OCI-LY3 (cell line): ENCODE data around the gene FBXO45.
"Not testable (repeated sequence)": the region's sequence is repeated elsewhere in the genome, so short reads cannot be mapped to it uniquely, and the experiment has no call there.

ENCODE experiments used
- H2AFZ ChIP-seq: fragments of 200-600, 300-600 bp; shearing (Covaris generic); 2 replicates; pipeline ENCODE4 v1.6.0; 2014; ENCODE audit warnings: antibody characterized with exemption, low read depth, low read length
- H3K27ac ChIP-seq: fragments of 200-600, 300-600 bp; sonication (generic); 2 replicates; pipeline ENCODE4 v1.5.1; 2014; ENCODE audit warnings: mild to moderate bottlenecking, low read length, moderate library complexity, mixed read lengths
- H3K27me3 ChIP-seq: fragments of 200-600, 300-600 bp; sonication (generic); 2 replicates; pipeline ENCODE4 v1.6.1; 2014; ENCODE audit warnings: low read depth, low read length, mixed read lengths
- H3K36me3 ChIP-seq: fragments of 200-600, 300-600 bp; sonication (generic); replicated peaks from 2 replicates; pipeline ENCODE3; 2014; ENCODE audit warnings: low read depth, low read length, mixed read lengths
- H3K4me1 ChIP-seq: fragments of 300-600, 200-600 bp; sonication (generic); 2 replicates; pipeline ENCODE4 v1.6.1; 2014; ENCODE audit warnings: low read length, mixed read lengths
- H3K4me2 ChIP-seq: fragments of 200-600, 300-600 bp; sonication (generic); 2 replicates; pipeline ENCODE4 v1.6.1; 2014; ENCODE audit warnings: low read length, mixed read lengths
- H3K4me3 ChIP-seq: fragments of 300-600, 200-600 bp; sonication (generic); 2 replicates; pipeline ENCODE4 v1.5.1; 2014; ENCODE audit warnings: antibody characterized with exemption, mild to moderate bottlenecking, low read length, moderate library complexity
- H3K79me2 ChIP-seq: fragments of 300-600, 200-600 bp; shearing (Covaris generic); 2 replicates; pipeline ENCODE4 v1.6.1; 2014; ENCODE audit warnings: mild to moderate bottlenecking, low read length, mixed read lengths
- H3K9ac ChIP-seq: fragments of 300-600, 200-600 bp; shearing (Covaris generic); 2 replicates; pipeline ENCODE4 v1.6.0; 2014; ENCODE audit warnings: mild to moderate bottlenecking, low read length, moderate library complexity
- H3K9me3 ChIP-seq: fragments of 200-600, 300-600 bp; shearing (Covaris generic); 2 replicates; pipeline ENCODE4 v1.6.1; 2014; ENCODE audit warnings: low read length, mixed read lengths; ENCODE audit not compliant: insufficient read depth
- H4K20me1 ChIP-seq: fragments of 200-600, 300-600 bp; sonication (generic); 2 replicates; pipeline ENCODE4 v1.6.1; 2016; ENCODE audit warnings: low read length, mixed read lengths; ENCODE audit not compliant: insufficient read depth
- EZH2phosphoT487 ChIP-seq: fragments of 200-600 bp; shearing (Covaris generic); IDR thresholded peaks from 2 replicates; pipeline ENCODE4 v1.6.1; 2018; ENCODE audit warnings: antibody characterized with exemption, mixed run types, low read depth
- TF ChIP-seq, protein P1 (sequence below): fragments of 200-600, 300-600 bp; sonication (generic); IDR thresholded peaks from 2 replicates; pipeline ENCODE4 v1.5.1; 2014; ENCODE audit warnings: antibody characterized with exemption, low read length, low read depth

FBXO45 gene

GRCh38 chr3:196544491-196544992 lies 23.9 kb upstream of the FBXO45 start:
- no peak overlapping the region for H3K27ac ChIP-seq
- H3K9me3 ChIP-seq: no peaks in the 10 kb centered on the region
- no peak overlapping the region for H3K9ac ChIP-seq
- no peaks in the 10 kb centered on the region for H4K20me1 ChIP-seq
- H3K79me2 ChIP-seq: no peaks in the 10 kb centered on the region
- H2AFZ ChIP-seq: no peak overlapping the region
- H3K4me1 ChIP-seq: no peaks in the 10 kb centered on the region
- no peaks in the 10 kb centered on the region for H3K36me3 ChIP-seq
- no peaks in the 10 kb centered on the region for H3K27me3 ChIP-seq
- H3K4me3 ChIP-seq: no peak overlapping the region
- H3K4me2 ChIP-seq: no peak overlapping the region
- TF ChIP-seq, protein P1, sequence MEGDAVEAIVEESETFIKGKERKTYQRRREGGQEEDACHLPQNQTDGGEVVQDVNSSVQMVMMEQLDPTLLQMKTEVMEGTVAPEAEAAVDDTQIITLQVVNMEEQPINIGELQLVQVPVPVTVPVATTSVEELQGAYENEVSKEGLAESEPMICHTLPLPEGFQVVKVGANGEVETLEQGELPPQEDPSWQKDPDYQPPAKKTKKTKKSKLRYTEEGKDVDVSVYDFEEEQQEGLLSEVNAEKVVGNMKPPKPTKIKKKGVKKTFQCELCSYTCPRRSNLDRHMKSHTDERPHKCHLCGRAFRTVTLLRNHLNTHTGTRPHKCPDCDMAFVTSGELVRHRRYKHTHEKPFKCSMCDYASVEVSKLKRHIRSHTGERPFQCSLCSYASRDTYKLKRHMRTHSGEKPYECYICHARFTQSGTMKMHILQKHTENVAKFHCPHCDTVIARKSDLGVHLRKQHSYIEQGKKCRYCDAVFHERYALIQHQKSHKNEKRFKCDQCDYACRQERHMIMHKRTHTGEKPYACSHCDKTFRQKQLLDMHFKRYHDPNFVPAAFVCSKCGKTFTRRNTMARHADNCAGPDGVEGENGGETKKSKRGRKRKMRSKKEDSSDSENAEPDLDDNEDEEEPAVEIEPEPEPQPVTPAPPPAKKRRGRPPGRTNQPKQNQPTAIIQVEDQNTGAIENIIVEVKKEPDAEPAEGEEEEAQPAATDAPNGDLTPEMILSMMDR: no peak

- H3K79me2 ChIP-seq: no peaks in the 10 kb centered on the region
- TF ChIP-seq, protein P1: no peak
- TF ChIP-seq EZH2phosphoT487: no peak
- no peaks in the 10 kb centered on the region for H3K4me1 ChIP-seq
- H3K27me3 ChIP-seq: no peaks in the 10 kb centered on the region
- H3K36me3 ChIP-seq: peaks cover 3% of the 10 kb centered on the region
- H3K27ac ChIP-seq: no peak overlapping the region
- H3K4me3 ChIP-seq: no peak overlapping the region
- no peaks in the 10 kb centered on the region for H4K20me1 ChIP-seq
- peaks cover 4% of the 10 kb centered on the region; the same call in 1 of the 2 replicates for H3K9me3 ChIP-seq
- H3K9ac ChIP-seq: no peak overlapping the region
- H3K4me2 ChIP-seq: no peak overlapping the region
- H2AFZ ChIP-seq: no peak overlapping the region
Measured at GRCh38 chr3:196546537-196546936, 21.9 kb upstream of the FBXO45 start.

DNA sequence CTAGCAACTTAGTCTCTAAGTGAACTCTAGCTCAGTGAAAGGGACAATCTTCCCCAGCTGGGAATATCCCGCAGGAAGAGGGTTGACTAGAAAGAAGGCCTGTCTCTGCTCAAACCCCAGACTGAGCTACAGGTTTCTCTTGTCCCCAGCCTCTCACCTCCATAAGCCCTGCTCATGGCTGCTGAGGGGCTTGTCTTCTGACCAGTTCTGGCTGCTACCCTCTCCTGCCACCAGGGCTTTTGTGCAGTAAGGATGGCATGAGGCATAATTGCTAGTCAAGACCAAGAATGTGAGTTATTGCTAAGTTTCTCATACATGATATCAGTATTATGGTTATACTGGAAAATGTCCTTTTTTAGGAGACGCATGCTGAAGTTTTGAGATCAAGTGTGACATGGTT lies 21.4 kb upstream of the FBXO45 start:
- peaks cover 3% of the 10 kb centered on the region for H3K36me3 ChIP-seq
- no peak overlapping the region for H3K4me3 ChIP-seq
- H3K27ac ChIP-seq: no peak overlapping the region
- H3K4me1 ChIP-seq: no peaks in the 10 kb centered on the region
- H3K27me3 ChIP-seq: no peaks in the 10 kb centered on the region
- H3K9ac ChIP-seq: no peak overlapping the region
- no peaks in the 10 kb centered on the region for H4K20me1 ChIP-seq
- H2AFZ ChIP-seq: no peak overlapping the region
- H3K4me2 ChIP-seq: no peak overlapping the region
- H3K9me3 ChIP-seq: peaks cover 4% of the 10 kb centered on the region; the same call in 1 of the 2 replicates
- H3K79me2 ChIP-seq: no peaks in the 10 kb centered on the region
- TF ChIP-seq, protein P1: no peak
- no peak for TF ChIP-seq EZH2phosphoT487

GRCh38 chr3:196549312-196549711 lies 19.1 kb upstream of the FBXO45 start:
- not testable (repeated sequence) for H3K36me3 ChIP-seq, H3K4me3 ChIP-seq, H3K9ac ChIP-seq, H2AFZ ChIP-seq, H4K20me1 ChIP-seq, H3K79me2 ChIP-seq, H3K27me3 ChIP-seq, H3K9me3 ChIP-seq, H3K27ac ChIP-seq, H3K4me2 ChIP-seq, H3K4me1 ChIP-seq

- not testable (repeated sequence) for H3K4me2 ChIP-seq, H3K9me3 ChIP-seq, H3K79me2 ChIP-seq, H4K20me1 ChIP-seq, H3K27ac ChIP-seq, H2AFZ ChIP-seq, H3K9ac ChIP-seq, H3K4me1 ChIP-seq, H3K4me3 ChIP-seq, H3K27me3 ChIP-seq, H3K36me3 ChIP-seq
Measured at GRCh38 chr3:196550172-196550571, 18.3 kb upstream of the FBXO45 start.
